GM19351 (cell line): Measurements from ENCODE around the gene TRIM8.
A peak's percentile ranks its signal among the peaks of the same experiment; 100 is the strongest.

Experiments
- ATAC-seq: cut with Tn5 transposase; IDR thresholded peaks from one replicate; pipeline ENCODE4 v1.9.1; 2021; ENCODE audit warnings: mild to moderate bottlenecking, moderate library complexity; ENCODE audit not compliant: unreplicated experiment

Gene TRIM8

DNA sequence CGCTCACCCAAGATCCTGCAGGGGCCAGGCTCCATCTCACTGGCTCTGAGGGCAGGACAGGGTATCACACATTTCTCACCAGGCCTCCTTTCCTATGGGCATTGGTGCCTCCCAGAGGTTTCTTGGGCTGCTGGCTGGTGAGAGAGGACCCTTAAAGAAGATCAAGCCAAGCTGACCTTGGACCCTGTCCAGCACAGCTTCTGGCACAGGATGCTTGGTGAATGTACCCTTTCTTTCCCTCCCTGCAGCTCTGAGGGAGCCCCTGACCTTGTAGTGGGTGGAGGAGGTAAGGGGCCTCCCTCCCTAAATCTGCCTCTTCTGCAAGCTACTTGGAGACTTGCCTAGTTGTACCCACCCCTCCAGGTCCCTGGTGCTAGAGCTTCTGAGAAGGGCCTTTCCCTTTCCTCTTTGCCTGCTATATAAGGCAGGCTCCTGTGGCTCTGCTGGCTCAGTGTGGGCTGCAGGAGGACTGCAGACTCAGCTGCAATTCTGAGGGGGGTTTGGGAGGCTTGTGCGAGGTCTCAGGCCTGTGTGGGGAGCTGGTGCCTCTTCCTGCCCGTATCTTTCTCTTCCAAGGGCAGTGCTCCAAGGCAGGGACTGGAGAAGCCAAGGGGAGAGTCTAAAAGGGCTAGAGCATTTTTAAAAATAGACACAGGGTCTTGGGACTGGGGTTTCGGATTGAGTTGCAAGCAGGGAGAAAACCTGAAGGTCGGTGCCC is 11.7 kb upstream of the TRIM8 start:
- ATAC-seq, result no peak

DNA sequence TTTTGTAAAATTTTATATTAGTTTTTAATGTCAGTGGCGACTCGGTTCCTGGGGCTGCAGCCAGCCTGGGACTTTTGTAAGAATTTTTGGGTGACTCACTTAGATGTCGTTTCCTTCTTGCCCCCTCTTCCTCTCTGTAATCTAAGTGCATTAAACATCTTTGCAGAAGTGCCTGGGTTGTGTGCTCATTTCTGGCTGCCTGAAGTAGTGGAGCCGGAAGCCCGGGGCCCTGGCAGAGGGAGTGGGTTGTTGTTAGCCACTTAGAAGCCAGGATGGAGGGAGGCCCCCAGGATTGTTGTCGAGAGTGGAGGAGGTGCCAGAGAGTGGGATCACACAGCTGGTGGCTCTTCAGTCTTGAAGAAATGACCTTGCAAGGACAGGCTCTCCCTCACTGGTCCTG is 11.0 kb upstream of the TRIM8 start:
- ATAC-seq, result no peak

DNA sequence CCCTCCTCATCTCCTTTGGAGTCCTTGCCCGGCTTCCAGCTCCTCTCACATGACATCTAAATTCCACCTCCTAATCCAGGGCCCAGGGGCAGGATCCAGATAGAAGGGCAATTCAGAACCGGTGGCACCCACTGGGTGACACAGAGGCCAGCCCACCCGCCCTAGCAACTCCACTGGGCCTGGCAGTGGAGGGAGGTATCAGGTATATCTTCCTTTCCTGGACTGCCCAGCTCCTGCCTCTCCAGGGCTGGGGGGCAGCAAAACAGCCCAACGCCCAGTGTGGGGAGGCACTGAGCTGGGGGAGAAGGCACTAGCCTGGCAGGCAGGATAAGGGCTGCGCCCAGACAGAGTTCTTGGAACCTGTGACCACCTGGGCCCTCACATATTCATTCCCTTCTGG is 10.4 kb upstream of the TRIM8 start:
- no peak for ATAC-seq

DNA sequence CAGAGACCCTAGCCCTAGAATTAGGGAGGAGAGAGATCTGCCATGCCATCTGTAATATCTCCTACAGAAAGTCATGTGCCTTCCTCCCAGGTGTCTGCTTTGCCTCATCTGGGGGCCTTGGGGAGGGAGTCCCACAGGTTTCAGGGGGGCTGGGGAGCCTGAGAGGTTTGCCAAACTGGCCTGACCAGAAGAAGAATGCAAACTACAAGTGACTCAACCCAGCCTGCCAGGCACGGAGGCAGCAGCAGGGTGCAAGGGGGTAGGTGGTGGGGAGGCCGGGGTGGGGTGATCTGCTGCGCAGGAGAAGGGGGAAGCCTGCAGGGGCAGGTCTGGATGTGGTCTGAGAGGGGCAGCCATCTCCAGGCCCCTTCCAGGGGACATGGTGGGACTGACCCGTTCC is 9.6 kb upstream of the TRIM8 start:
- no peak for ATAC-seq

DNA sequence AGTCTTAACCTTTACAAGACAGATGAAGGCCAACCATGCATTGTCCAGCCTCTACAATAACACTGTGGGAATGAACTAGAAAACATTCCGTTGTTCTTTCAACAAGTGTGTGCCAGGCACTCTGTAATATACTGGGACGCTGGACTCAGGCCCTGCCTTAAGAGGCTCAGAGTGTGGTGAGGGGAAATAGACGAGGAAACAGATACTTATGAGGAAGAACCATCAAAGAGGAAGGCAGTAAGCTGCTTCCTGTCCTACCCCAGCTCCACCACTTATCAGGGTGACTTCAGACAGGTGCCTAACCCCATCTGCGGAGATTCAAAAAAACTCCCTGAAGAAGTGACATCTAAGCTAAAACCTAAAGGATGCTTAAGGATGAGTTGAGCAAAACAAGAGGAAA is 8.9 kb upstream of the TRIM8 start:
- ATAC-seq, result no peak

DNA sequence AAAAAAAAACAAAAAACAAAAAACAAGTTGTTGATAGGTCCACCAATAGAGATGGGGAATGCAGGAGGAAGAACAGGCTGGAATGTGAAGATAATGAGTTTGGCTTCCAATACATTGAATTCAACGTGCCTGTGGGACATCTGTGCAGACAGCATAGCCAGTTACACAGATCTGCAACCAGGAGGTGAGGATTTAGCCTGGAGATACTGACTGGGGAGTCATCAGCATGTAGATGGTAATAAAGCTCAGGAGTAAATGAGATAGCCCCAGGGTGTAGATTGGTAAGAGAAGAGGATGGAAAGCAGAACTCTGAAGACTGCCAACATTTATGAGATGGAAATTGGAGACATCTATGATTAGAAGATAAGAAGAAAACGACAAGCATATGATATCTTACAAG is 4.7 kb upstream of the TRIM8 start:
- no peak for ATAC-seq

DNA sequence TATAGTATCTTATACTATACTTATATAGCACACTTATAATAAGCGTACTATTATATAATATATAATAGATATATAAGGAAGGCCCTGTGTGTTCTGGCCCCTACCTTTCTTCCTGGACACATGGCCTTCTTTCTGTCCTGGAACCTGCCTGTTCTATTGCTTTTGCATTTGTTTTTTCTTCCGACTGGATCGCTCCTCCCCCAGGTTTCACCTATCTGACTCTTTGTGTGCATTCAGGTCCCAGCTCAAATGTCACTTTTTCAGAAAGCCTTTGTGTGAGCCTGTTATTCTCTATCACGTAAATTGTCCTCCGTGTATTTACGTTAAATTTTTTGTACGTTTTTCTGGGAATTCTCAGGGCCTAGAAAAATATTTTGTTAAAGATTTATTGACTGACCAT is 2.9 kb upstream of the TRIM8 start:
- ATAC-seq, result no peak

DNA sequence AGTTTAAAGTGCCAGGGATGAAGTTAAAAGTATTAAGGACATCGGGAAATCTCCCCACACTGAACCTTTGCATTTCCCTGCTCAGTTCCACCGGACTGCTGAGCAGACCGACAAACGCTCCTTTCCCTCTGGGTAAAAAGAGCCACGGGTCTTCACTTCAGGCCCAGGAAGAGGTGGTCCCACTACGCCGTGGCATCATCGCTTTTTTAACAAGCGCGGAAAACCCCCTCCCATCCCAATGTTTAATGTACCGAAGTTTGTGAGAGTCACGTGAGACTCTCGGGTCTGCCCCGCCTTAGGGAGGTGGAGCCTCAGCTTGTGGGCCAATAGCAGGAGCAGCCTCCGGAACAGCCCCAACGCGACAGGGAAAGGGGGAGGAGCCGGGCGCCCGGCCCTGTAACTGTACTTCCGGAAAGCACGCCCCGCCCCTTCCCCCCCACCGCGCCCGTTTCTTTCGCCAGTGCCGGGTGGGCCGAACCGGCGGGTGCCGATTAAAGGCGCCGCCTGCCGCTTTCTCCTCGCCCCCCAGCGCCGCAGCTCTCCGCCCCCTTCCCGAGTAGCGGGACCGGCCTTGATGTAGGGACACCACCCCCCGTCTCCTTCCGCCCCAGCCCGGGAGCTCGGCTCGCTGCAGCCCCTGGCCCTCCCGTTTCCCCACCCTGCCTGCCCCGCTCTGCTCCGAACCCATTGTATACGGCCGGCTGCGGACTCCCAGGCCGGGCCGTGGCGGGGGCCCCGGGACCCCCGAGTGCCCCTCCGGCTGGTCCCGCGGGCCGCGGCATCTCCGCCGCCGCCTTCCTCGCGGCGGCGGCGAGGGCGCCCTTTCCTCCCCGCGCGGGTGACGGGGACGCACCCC is 2.2 kb upstream of the TRIM8 start:
- ATAC-seq, result peak; percentile 54

DNA sequence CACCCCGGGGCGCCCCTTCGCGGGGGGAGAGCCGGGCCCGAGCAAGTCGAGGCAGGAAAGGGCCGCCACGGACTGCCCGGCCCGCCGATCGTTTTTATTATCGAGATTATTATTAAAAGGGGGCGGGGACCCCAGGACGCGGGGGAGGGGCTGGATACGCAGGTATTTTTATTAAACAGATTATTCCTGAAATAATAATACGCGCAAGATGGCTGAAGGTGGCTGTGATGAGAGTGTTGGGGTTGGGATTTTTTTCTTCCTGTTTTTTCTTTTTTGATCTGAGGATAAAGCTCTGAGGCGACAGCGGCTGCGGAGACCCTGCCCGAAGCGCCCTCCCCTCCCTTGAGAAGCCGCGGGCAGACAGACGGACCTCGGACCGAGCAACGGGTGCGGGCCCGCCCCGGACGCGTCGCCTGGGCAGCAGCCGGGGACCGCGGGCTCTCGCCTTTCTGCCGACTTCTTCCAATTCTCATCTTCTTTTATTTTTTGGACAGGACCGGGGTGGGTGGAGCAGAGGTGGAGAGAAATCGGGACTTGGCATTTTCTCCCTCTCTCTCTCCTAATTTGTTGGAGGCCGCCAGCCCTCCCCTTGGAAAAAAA is 1.4 kb upstream of the TRIM8 start:
- no peak for ATAC-seq

DNA sequence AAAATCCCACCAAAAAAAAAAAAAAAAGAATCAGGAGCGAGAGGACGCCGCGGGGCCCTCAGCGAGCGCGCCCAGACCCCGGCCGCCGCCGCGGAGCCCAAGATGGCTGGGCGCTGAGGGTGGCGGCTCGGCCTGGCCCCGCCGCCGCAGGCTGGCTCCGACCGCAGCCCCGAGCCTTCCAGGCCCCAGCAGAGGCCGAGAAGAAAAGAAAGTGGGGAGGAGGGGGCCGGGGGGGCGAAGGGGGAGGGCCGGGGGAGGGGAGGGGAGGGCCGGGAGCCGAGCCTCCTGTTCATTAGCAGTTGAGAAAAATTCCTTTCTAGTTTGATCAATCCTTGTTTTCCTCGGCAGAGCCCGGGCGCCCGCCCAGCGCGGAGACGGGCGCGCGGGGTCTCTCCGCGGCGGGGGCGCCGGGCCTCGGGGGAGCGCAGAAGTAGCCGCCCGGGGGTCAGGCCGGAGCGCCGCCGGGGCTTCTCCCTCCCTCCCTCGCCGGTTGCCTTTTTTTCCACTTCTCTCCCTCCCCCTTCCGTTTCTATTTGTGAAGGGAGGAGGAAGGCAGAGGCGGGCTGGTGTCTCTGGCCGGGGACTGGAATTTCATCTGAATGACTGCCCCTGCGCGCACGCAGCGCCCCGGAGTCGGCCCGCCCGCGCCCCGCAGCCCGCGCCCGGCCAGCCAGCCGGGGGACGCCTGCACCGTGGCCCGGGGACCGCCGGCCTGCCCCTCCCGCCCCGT is 778 bp upstream of the TRIM8 start:
- no peak for ATAC-seq

DNA sequence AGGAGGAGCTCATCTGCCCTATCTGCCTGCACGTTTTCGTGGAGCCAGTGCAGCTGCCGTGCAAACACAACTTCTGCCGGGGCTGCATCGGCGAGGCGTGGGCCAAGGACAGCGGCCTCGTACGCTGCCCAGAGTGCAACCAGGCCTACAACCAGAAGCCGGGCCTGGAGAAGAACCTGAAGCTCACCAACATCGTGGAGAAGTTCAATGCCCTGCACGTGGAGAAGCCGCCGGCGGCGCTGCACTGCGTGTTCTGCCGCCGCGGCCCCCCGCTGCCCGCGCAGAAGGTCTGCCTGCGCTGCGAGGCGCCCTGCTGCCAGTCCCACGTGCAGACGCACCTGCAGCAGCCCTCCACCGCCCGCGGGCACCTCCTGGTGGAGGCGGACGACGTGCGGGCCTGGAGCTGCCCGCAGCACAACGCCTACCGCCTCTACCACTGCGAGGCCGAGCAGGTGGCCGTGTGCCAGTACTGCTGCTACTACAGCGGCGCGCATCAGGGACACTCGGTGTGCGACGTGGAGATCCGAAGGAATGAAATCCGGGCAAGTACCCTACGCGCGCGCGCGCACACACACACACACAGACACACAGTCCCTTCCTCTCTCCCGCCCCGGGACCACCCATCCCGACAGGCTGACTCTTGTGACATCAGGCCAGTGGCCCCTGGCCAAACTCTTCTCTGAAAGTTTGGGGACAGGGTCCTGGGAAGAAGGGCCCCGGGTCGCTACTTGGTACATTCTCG is 538 bp downstream of the TRIM8 start:
- ATAC-seq, result no peak

DNA sequence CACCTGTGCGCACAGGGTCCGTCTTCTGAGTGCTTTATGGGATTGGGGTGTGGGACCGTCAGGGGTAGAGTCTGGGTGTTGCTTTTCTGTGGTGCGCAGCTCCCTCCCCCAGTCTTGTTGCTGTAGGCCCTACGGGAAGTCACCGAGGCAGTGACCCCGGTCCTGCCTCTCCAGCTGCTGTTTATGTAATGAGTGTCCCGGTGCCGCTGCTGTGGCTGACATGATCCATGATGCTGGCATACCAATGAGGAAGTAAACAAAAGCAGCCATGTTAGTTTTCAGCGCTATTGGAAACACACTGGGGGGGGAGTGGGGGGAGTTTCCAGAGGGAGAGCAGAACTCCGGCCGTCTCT is 1.1 kb downstream of the TRIM8 start:
- no peak for ATAC-seq

DNA sequence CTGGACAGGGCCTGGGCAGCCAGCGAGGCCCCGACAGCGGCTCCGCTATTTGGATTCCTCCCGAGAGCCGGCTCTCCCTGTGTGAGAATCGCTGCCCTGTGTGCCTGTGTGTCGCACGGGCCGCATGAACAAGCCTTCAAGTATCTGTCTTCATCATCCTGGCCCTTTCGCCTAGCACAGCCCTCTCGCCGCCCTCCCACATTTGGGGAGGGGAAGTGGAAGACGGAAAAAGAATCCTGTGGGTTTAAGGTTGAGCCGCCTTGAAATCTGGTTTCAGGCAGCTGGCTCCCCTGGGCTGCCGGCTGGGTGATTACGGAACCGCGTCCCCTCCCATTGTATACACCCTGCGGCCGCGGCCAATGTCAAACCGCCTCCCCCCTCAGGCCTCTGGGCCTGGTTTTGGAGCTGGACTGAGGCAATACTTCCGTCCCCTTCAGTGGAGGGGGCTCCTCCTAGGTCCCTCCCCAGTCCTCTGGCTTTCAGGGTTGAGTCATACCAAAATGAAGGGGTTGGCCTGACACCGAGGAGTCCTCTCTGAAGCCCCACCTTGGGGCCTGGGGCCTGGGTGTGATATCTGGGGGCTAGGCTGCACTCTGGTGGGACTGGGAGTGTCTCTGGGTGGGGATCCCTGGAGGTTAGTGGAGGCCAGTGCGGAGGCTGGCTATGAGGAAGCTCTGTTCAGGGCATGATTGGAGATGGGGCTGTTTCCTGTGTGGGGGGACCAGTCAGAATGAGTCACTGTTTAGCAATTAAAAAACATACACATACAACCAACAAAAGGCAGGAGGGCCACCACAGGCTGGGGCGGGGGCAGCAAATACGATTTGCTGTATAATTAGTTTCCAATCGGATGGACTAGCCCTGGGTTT is 1.7 kb downstream of the TRIM8 start:
- ATAC-seq, result peak; percentile 31

DNA sequence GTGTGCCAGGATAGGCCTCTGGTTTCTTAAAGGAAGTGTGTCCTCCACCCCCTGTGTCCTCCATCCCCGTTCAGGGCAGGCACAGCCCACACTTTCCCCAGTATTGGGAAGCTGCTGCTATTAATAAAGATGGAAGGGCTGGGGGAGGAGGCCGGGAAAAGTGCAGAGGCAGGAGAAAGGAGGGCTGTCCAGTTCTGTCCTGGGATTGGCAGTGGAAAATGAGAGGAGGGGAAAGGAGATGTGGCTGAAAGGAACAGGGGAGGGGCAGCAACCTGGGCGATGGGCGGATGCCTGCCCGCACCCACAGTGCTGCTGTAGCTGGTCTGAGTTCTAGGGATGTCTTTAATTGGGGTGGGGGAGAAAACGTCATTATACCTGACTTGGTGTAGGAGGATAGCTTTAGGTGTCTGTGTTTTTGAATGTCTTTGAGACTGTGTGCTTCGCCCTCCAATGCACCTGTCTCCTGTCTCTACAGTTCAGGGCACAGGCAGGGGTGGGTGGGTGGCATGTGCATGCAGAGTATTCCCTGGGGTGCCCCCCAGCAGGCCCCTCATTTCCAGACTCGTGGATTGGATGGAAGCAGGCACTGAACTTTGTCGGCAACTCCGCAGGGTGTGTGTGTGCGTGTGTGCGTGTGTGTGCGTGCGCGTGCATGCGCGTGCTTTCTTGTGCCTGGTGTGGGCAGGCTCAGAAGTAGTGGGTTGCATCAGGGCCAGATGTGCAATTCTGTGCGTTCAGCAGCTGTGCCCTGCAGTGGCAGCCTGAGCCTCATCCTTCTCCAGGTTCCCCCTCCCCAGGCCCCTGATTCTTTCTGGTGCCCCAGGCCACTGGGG is 2.5 kb downstream of the TRIM8 start:
- no peak for ATAC-seq

DNA sequence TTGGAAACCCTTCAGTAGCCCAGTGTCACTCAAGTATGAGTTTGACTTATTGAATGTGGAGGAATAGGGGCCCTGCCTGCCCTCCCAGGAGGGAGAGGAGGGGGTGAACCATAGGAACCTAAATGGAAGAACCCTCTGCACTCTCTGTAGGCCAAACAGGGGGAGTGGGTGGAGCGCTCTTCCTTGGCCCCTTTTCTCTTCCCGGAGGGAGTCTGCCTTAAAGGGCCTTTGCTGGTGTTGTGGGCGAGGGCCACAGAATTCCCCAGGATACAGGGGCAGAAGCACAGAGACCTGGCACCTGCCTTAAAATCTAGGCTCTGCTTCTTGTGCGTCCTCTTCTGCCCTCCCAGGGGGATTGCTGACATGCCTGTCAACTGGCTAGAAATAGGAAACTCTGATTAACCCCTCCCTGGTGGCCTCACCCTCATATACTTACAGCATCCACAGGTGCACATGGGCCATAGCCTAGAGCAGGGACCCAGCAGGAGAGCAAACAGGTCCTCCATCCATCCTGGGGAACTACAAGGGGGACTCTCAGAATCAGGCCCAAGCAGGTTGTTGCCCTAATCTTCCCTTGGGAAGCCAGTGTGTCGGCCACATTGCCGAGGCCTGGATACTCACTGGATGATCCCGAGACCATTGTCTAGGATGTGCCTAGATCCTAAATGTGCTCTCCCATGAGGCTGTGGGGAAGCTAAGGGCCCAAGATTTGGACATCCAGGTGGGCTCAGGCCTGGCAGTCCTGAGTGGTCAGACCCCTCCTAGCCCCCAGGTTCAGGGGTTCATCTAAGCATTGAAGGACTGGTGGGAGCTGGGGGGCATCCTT is 3.4 kb downstream of the TRIM8 start:
- no peak for ATAC-seq

DNA sequence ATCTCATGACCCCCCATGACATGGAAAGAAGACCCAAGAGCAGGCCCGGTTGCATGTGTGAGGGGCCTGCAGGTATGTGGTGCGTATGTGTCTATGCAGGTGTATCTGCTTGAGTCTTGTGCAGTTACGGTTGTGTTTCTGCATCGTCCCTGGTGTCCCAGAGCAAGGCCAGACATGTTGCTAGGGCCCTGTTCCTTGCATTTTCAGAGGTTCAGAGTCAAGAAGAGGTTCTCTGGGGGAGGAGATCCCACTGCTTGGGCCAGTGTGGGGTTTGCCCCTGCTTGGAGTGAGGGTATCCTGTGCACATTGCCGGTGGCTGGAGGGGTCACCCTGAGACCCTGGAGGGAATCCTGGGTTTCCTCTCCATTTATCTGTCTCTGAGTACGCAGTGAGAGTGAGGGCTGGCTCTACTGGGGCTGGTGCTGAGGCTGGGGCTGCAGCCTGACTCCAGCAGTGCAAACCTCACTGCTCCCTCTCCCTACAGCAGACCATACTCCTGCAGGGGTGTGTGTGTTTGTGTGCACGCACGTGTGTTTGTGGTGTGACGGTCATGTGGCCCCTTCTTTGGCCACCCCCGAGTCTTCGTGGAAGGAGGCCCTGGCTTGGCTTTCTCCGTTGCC is 4.1 kb downstream of the TRIM8 start:
- no peak for ATAC-seq

DNA sequence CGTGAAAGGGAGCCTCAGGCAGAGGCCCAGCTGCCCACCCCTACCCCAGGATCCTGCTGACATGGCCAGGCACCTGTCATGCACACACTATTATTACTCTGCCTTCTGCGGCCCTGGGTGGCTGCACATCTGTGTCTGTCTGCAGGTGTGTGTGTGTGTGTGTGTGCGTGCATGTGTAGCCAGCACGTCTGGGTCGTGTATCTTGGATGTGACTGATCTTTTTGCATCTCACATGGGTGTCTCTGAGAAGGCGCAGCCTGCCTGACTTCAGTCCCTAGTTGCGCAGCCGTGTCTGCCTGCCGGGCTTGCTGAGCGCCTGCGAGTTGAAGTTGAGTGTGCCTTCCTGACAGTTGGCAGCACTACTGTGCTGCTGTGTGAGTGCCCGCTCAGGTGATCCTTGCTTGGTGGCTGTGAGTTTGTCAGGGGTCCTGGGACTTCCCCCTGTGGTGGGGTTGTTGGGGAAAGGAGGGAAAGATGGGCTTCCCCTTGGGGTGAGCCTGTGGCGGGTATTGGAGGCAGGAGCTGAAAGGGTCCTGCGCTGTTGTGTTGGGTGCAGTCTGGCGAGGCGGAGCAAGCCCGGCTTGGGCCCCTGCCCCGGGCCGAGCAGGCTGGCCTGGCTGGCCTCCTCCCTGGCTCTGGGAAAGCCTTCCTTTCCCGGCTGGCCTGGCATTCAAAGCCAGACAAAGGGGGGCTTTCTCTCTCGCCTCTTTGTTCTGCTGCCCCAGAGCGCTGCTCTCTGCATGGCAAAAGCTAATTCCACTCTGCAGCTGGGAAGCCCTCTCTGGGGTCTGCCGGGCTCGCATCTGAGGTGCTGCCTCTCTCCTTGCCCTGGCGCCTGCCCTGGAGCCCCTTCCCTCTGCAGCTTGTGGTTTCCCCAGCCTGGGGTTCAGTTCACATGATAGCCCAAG is 4.9 kb downstream of the TRIM8 start:
- ATAC-seq, result no peak
